ENCODE results near the gene ENOSF1. TPM values are rescaled to one million over a fixed set of nuclear protein-coding genes. Genes with fewer than 3 reads are reported as not detected.

The ENOSF1 gene
- total and polyA plus RNA-seq, 8 donors = 72.7 to 136 (median 119) TPM

- Histone ChIP-seq H3K4me1 (no peaks in the 10 kb centered on the region), H3K27ac (no peak overlapping the region), H3K9me3 (no peaks in the 10 kb centered on the region), H3K27me3 (no peaks in the 10 kb centered on the region), H3K36me3 (peaks cover 0 to 70% of the 10 kb centered on the region in 2 donors), H3K4me3 (no peak overlapping the region)
- DNase-seq = no peak
- no peak for ATAC-seq
- TF ChIP-seq CTCF (IDR thresholded peaks at IDR 0.05) = no peak
- intact Hi-C loops (cut with DNase I) = no loop called here
Measured at GRCh38 chr18:693466-694187, 18.8 kb downstream of the ENOSF1 start.

DNA sequence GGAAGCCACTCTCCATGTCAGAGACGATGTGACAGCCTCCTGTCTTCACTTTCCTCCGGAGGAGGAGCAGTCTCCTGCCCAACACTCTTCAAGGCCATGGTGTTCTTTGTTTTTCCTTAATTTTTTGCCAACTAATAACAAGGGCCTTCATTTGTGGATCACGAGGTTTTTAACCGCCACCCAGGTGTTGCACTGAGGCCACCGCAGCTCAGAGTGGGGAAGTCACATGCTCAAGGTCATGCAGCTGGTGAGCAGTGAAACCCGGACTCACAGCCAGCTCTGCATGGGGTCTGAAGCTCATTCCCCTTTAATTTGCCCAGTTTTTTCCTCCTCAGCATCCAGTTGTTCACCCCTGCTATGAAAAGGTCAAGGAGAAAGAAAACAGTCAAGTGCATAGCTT lies 19.6 kb downstream of the ENOSF1 start:
- no peak overlapping the region for H3K27ac ChIP-seq
- no peak overlapping the region for H3K4me3 ChIP-seq
- no peak for DNase-seq
- no peak for TF ChIP-seq CTCF (IDR thresholded peaks at IDR 0.05)
- H3K9me3 ChIP-seq = no peaks in the 10 kb centered on the region
- no peaks in the 10 kb centered on the region for H3K4me1 ChIP-seq
- intact Hi-C loops (cut with DNase I) = no loop called here
- peaks cover 0 to 70% of the 10 kb centered on the region in 2 donors for H3K36me3 ChIP-seq
- H3K27me3 ChIP-seq = no peaks in the 10 kb centered on the region
- no peak for ATAC-seq

DNA sequence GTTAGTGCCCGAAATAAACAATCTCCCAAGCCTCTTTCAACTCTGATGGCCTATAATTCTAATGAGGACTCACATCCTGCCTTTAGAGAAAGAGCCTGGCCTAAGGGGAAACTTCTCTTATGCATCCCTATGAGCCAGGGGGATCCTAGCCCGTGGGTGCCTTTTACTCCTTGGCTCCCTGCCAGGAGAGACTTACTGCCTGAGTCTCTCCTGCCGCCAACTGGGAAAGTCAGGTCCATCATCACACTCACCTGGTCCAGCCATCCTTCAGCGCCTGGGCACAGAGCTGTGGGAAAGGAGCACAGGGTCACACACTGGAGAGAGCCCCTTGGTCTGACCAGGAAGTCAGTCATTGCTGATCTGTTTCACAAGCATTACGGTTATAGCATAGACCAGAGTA lies 24.1 kb downstream of the ENOSF1 start:
- no peak overlapping the region for H3K4me3 ChIP-seq
- H3K4me1 ChIP-seq = no peaks in the 10 kb centered on the region
- H3K36me3 ChIP-seq = peaks cover 0 to 66% of the 10 kb centered on the region in 2 donors
- H3K27ac ChIP-seq = no peak overlapping the region
- no peaks in the 10 kb centered on the region for H3K27me3 ChIP-seq
- DNase-seq (no peak), ATAC-seq (no peak)
- no peaks in the 10 kb centered on the region for H3K9me3 ChIP-seq
- TF ChIP-seq CTCF (IDR thresholded peaks at IDR 0.05) = no peak
- intact Hi-C loops (cut with DNase I) = no loop called here

DNA sequence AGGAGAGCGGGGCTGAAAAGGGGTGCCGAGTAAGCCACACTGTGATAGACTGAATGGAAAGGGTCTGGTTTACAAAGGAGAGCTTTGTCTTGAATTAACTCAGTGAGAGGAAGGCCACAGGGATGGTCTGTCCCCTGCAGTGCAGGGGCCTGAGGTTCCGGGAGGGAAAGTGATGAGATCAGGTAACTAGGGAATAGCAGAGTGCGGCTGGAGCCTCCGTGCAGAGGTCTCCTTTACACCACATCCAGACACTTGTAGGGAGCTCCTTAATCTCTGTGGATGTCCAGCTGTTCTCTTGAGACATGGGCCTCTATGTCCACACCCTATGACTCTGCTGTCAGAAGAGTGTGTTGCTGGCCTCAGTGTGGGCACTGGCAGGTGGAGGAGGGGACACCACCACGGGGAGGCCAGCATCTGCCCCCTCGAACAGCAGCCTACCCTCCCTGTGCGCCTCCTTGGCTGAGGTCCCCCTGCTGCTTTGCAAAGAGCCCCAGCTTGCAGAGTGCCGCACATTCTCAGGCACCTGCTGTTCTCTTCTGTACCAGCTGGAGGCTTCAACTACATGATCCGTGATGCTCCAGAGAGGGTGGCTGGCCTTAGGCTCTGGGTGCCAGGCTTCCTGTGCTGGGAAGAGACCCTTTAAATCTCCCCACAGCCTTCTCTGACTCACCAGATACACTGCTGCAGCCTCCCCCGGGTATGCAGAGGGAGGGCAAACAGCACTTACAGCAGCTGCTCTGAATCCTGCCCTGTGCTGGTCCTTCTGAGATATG lies 25.9 kb downstream of the ENOSF1 start:
- no peaks in the 10 kb centered on the region for H3K27me3 ChIP-seq
- TF ChIP-seq CTCF (IDR thresholded peaks at IDR 0.05) = no peak
- no peak for DNase-seq
- no peak overlapping the region for H3K27ac ChIP-seq
- no peak for ATAC-seq
- H3K4me1 ChIP-seq = no peaks in the 10 kb centered on the region
- H3K9me3 ChIP-seq = no peaks in the 10 kb centered on the region
- no peak overlapping the region for H3K4me3 ChIP-seq
- H3K36me3 ChIP-seq = peaks cover 0 to 63% of the 10 kb centered on the region in 2 donors
- intact Hi-C loops (cut with DNase I) = no loop called here

DNA sequence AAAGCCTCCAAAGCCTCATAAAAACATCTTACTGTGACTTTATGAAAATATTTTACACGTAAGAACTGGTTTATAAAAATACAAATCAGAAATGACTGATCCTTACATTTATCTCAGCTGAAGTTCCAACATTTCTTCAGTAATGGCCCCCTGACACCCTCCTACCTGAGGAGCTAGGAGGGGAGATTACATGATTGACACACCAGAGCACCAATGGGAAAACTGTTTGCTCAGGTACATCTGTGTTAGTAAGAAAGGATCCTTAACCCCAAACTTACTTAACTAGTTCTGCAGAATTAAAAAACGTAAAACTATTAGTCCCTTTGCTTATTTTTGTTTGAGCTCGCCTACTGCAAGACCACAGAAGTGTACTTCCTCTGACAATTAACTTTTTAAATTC lies 27.0 kb downstream of the ENOSF1 start:
- Histone ChIP-seq H3K36me3 (peaks cover 0 to 62% of the 10 kb centered on the region in 2 donors), H3K27ac (no peak overlapping the region)

More for the DNA sequence above, 27.0 kb downstream of the ENOSF1 start:
- intact Hi-C loops (cut with DNase I) = no loop called here
- TF ChIP-seq CTCF (IDR thresholded peaks at IDR 0.05) = no peak
- DNase-seq = no peak
- no peaks in the 10 kb centered on the region for H3K27me3 ChIP-seq
- ATAC-seq = no peak
- no peaks in the 10 kb centered on the region for H3K4me1 ChIP-seq
- no peak overlapping the region for H3K4me3 ChIP-seq
- H3K9me3 ChIP-seq = no peaks in the 10 kb centered on the region
